Caco-2 (cell line): ENCODE data around the gene RHBDF2. TPM values are rescaled to one million over a fixed set of nuclear protein-coding genes. Genes with fewer than 3 reads are reported as not detected.
A peak's percentile ranks its signal among the peaks of the same experiment; 100 is the strongest.

ENCODE experiments used
- BruUV-seq: library from RNA; stranded (reverse); fragments of 400-500 nt; replicated peaks from 2 replicates; lab custom pipeline; 2021; lab: Mats Ljungman, UMichigan
- CTCF ChIA-PET: fragments of 300-600 bp; sonication (Branson Sonifier 250); formaldehyde crosslinking; loops from one replicate; lab custom pipeline; 2022; ENCODE audit warnings: antibody characterized with exemption; lab: Charles Lee
- POLR2A ChIA-PET: fragments of 300-600 bp; sonication (Branson Sonifier 250); formaldehyde crosslinking; loops from one replicate; lab custom pipeline; 2022; ENCODE audit warnings: antibody characterized with exemption; lab: Charles Lee
- DNase-seq, 2 experiments: peaks; one replicate each; pipeline versions ENCODE4 v3.0.0 to v3.0.0-alpha.2; 2020 to 2022
- H3K27me3 ChIP-seq: replicated peaks from 2 replicates; pipeline ENCODE4 v1.6.0; 2011; ENCODE audit warnings: low read length; ENCODE audit not compliant: control insufficient read depth, insufficient read depth
- H3K36me3 ChIP-seq: 2 replicates; pipeline ENCODE4 v1.5.1; 2011; ENCODE audit warnings: low read length; ENCODE audit not compliant: control insufficient read depth, insufficient read depth
- H3K4me1 ChIP-seq: fragments of 250-450 bp; sonication (Bioruptor Pico); 2 replicates; pipeline ENCODE4 v1.5.1; 2020; ENCODE audit warnings: mild to moderate bottlenecking
- H3K4me3 ChIP-seq: 2 replicates; pipeline ENCODE4 v1.5.1; 2011; ENCODE audit warnings: low read depth, mild to moderate bottlenecking, control low read depth, low read length
- H3K9me3 ChIP-seq: fragments of 250-450 bp; sonication (Bioruptor Pico); 2 replicates; pipeline ENCODE4 v1.5.1; 2020; ENCODE audit warnings: mild to moderate bottlenecking, moderate library complexity
- H3K27ac Mint-ChIP-seq: one replicate; pipeline ENCODE4 v1.8.0; 2022; ENCODE audit warnings: mixed read lengths; ENCODE audit not compliant: unreplicated experiment
- H3K27me3 Mint-ChIP-seq: one replicate; pipeline ENCODE4 v1.8.0; 2022; ENCODE audit warnings: mixed read lengths; ENCODE audit not compliant: insufficient read depth, unreplicated experiment
- H3K36me3 Mint-ChIP-seq: one replicate; pipeline ENCODE4 v1.8.0; 2022; ENCODE audit warnings: mild to moderate bottlenecking, mixed read lengths; ENCODE audit not compliant: insufficient read depth, unreplicated experiment
- H3K4me1 Mint-ChIP-seq: one replicate; pipeline ENCODE4 v1.8.0; 2022; ENCODE audit warnings: low read depth, mixed read lengths; ENCODE audit not compliant: unreplicated experiment
- H3K4me3 Mint-ChIP-seq: one replicate; pipeline ENCODE4 v1.8.0; 2022; ENCODE audit warnings: mild to moderate bottlenecking, moderate library complexity, mixed read lengths; ENCODE audit not compliant: unreplicated experiment
- H3K9me3 Mint-ChIP-seq: one replicate; pipeline ENCODE4 v1.8.0; 2022; ENCODE audit warnings: mixed read lengths; ENCODE audit not compliant: unreplicated experiment
- CTCF ChIP-seq, 2 experiments: fragments of 200-600 bp in 1 of 2; IDR thresholded peaks; 1 replicate in 1 of 2; 2 replicates in 1 of 2; pipeline versions ENCODE4 v1.5.1 to v1.8.0; 2011 to 2022; ENCODE audit warnings: antibody characterized with exemption in 1 of 2, control low read depth in 1 of 2, inconsistent platforms in 1 of 2, low read depth in 1 of 2, low read length in 1 of 2, mild to moderate bottlenecking in 1 of 2, moderate library complexity in 1 of 2; ENCODE audit not compliant: insufficient read depth in 1 of 2, severe bottlenecking in 1 of 2, unreplicated experiment in 1 of 2
- intact Hi-C: fragments of 100-400 bp; cut with micrococcal nuclease; formaldehyde crosslinking; loops from one replicate; pipeline ENCODE4 v1.10.0; 2022; ENCODE audit not compliant: unreplicated experiment
- total RNA-seq: library from RNA; stranded (reverse); gene quantifications from 2 replicates; pipeline ENCODE4 v1.2.3, GENCODE V29; 2022

The RHBDF2 gene
- total RNA-seq, 1 experiment from 2014 or later, result 33.8 TPM

GRCh38 chr17:76474238-76474637 is 27.0 kb downstream of the RHBDF2 start:
- Histone ChIP-seq H3K27me3 (no peaks in the 10 kb centered on the region), H3K36me3 (no peaks in the 10 kb centered on the region; the same call in 1 of the 2 replicates), H3K4me1 (peaks cover 6% of the 10 kb centered on the region; the same call in 1 of the 2 replicates), H3K4me3 (no peak overlapping the region), H3K9me3 (no peaks in the 10 kb centered on the region)
- no peak for TF ChIP-seq CTCF (IDR thresholded peaks at IDR 0.05; ENCODE audit: insufficient read depth in 1 of 2, low read depth in 1 of 2, low read length in 1 of 2, severe bottlenecking in 1 of 2, unreplicated experiment in 1 of 2)
- Mint-ChIP-seq H3K9me3 (no peaks in the 10 kb centered on the region), H3K27ac (no peak overlapping the region), H3K4me1 (peaks cover 5% of the 10 kb centered on the region), H3K4me3 (no peak overlapping the region), H3K27me3 (no peaks in the 10 kb centered on the region), H3K36me3 (peaks cover 23% of the 10 kb centered on the region)
- POLR2A ChIA-PET, result no interaction called here
- no peak for DNase-seq
- intact Hi-C loops, result no loop called here
- no TSS peak for BruUV-seq
- CTCF ChIA-PET, result no interaction called here

- Mint-ChIP-seq H3K27me3 (no peaks in the 10 kb centered on the region), H3K27ac (no peak overlapping the region), H3K4me3 (no peak overlapping the region), H3K4me1 (peaks cover 5% of the 10 kb centered on the region), H3K36me3 (peaks cover 23% of the 10 kb centered on the region), H3K9me3 (no peaks in the 10 kb centered on the region)
- Histone ChIP-seq H3K27me3 (no peaks in the 10 kb centered on the region), H3K4me1 (peaks cover 6% of the 10 kb centered on the region; the same call in 1 of the 2 replicates), H3K36me3 (no peaks in the 10 kb centered on the region; the same call in 1 of the 2 replicates), H3K4me3 (no peak overlapping the region), H3K9me3 (no peaks in the 10 kb centered on the region)
- no TSS peak for BruUV-seq
- ChIA-PET CTCF (no interaction called here), POLR2A (no interaction called here)
- intact Hi-C loops, result no loop called here
- peak in 1 of 2 experiments; percentile 61 for DNase-seq
- TF ChIP-seq CTCF (IDR thresholded peaks at IDR 0.05; ENCODE audit: insufficient read depth in 1 of 2, low read depth in 1 of 2, low read length in 1 of 2, severe bottlenecking in 1 of 2, unreplicated experiment in 1 of 2), result peak; percentile 20 to 37
These were observed 27.7 kb downstream of the RHBDF2 start for GRCh38 chr17:76473541-76473985.

DNA sequence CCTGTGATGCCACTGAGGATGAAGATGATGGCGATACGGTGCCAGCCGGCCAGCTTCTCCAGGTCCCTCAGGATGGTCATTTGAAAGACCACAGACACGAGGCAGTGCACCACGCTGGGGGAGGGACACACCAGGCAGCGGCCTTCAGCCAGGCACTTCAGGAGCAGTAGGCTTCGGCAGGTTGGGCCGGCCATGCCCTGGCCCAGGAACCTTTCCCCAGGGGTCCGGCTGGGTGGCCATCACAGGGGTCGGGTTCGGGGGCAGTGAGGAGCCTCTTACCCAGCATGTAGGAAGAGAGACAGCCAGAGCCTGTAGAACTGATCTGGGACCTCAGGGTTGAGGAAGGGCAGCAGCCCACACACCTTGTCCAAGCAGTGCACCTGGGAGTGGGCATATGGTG is 28.5 kb downstream of the RHBDF2 start:
- H3K27me3 Mint-ChIP-seq, result no peaks in the 10 kb centered on the region
- no TSS peak for BruUV-seq
- H3K4me1 Mint-ChIP-seq, result peaks cover 5% of the 10 kb centered on the region
- Histone ChIP-seq H3K27me3 (no peaks in the 10 kb centered on the region), H3K9me3 (no peaks in the 10 kb centered on the region), H3K4me1 (peaks cover 6% of the 10 kb centered on the region; the same call in 1 of the 2 replicates), H3K36me3 (no peaks in the 10 kb centered on the region), H3K4me3 (no peak overlapping the region)
- intact Hi-C loops, result no loop called here
- H3K36me3 Mint-ChIP-seq, result peaks cover 23% of the 10 kb centered on the region
- no peak overlapping the region for H3K4me3 Mint-ChIP-seq
- no peak overlapping the region for H3K27ac Mint-ChIP-seq
- CTCF ChIA-PET, result no interaction called here
- POLR2A ChIA-PET, result no interaction called here
- H3K9me3 Mint-ChIP-seq, result no peaks in the 10 kb centered on the region
- no peak for TF ChIP-seq CTCF (IDR thresholded peaks at IDR 0.05; ENCODE audit: insufficient read depth in 1 of 2, low read depth in 1 of 2, low read length in 1 of 2, severe bottlenecking in 1 of 2, unreplicated experiment in 1 of 2)
- DNase-seq, result no peak
